ENCODE measurements around the gene METTL4. TPM values are rescaled to one million over a fixed set of nuclear protein-coding genes. Genes with fewer than 3 reads are reported as not detected.

METTL4 gene
- total RNA-seq, 1 experiment from 2014 or later: 23.9 TPM

DNA sequence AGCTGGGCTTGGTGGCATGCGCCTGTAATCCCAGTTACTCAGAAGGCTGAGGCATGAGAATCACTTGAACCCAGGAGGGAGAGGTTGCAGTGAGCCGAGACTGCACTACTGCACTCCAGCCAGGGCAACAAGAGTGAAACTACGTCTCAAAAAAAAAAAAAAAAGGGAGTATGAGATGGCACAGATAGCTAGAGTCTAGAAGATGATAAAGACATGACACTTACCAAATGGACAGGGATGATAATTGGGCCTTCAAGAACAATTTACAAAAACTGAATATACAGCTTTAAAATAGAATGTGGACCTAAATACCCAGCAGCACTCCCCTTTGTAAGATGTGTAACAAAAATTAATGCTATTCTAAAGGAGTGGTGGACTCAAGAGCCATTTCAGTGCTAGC is 2.7 kb downstream of the METTL4 start:
- H4K20me1 ChIP-seq (ENCODE audit: insufficient read depth): no peaks in the 10 kb centered on the region
- BruUV-seq (replicated peaks): no TSS peak
- intact Hi-C loops (cut with micrococcal nuclease; ENCODE audit: unreplicated experiment): no loop called here
- H3K9me3 ChIP-seq (ENCODE audit: insufficient read depth, low read depth): no peaks in the 10 kb centered on the region
- no peak overlapping the region for H2AFZ ChIP-seq
- H3K27me3 ChIP-seq (ENCODE audit: insufficient read depth, low read depth): no peaks in the 10 kb centered on the region
- H3K27ac ChIP-seq: no peak overlapping the region
- no peaks in the 10 kb centered on the region for H3F3A ChIP-seq (ENCODE audit: insufficient read depth, low read depth)
- no peak for DNase-seq
- POLR2A ChIA-PET (ENCODE audit: unreplicated experiment): no interaction called here
- no peaks in the 10 kb centered on the region for H3K9me2 ChIP-seq (ENCODE audit: insufficient read depth)
- TF ChIP-seq, protein P1, sequence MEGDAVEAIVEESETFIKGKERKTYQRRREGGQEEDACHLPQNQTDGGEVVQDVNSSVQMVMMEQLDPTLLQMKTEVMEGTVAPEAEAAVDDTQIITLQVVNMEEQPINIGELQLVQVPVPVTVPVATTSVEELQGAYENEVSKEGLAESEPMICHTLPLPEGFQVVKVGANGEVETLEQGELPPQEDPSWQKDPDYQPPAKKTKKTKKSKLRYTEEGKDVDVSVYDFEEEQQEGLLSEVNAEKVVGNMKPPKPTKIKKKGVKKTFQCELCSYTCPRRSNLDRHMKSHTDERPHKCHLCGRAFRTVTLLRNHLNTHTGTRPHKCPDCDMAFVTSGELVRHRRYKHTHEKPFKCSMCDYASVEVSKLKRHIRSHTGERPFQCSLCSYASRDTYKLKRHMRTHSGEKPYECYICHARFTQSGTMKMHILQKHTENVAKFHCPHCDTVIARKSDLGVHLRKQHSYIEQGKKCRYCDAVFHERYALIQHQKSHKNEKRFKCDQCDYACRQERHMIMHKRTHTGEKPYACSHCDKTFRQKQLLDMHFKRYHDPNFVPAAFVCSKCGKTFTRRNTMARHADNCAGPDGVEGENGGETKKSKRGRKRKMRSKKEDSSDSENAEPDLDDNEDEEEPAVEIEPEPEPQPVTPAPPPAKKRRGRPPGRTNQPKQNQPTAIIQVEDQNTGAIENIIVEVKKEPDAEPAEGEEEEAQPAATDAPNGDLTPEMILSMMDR (conservative IDR thresholded peaks at IDR 0.05): no peak
- no peak for TF ChIP-seq EZH2 (IDR thresholded peaks at IDR 0.05; ENCODE audit: low read depth)
- no peak overlapping the region for H3K4me3 ChIP-seq
- peaks cover 51% of the 10 kb centered on the region for H3K79me2 ChIP-seq (ENCODE audit: low read depth)
- H3K4me1 ChIP-seq (replicated peaks; ENCODE audit: insufficient read depth): peaks cover 27% of the 10 kb centered on the region
- CTCF ChIA-PET: no interaction called here
- peaks cover 28% of the 10 kb centered on the region for H3K36me3 ChIP-seq (ENCODE audit: low read depth)
- H3K4me2 ChIP-seq: 0 out of 2 replicates have a peak overlapping the region, but pooled peaks have one; percentile 99

DNA sequence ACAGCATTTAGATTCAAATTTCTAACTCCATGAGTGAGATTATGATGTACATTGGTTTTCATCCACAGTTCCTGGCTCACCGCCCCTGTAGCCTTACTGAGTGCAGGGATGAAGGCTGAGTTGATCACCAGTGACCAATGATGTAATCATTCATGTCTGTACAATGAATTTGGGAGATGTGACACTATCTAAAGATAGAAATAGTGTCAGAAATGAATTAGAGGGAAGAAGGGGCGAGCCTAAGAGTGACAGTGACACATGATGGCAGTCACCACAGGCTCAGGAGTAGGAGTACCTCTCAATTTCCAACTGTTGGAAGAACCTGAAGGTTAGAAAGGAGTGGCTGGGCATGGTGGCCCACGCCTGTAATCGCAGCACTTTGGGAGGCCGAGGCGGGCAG is 3.2 kb downstream of the METTL4 start:
- Histone ChIP-seq H3K4me1 (replicated peaks; ENCODE audit: insufficient read depth) (peaks cover 22% of the 10 kb centered on the region), H2AFZ (no peak overlapping the region), H3F3A (ENCODE audit: insufficient read depth, low read depth) (no peaks in the 10 kb centered on the region), H3K9me2 (ENCODE audit: insufficient read depth) (no peaks in the 10 kb centered on the region), H3K27me3 (ENCODE audit: insufficient read depth, low read depth) (no peaks in the 10 kb centered on the region), H3K36me3 (ENCODE audit: low read depth) (peaks cover 32% of the 10 kb centered on the region), H3K27ac (no peak overlapping the region), H4K20me1 (ENCODE audit: insufficient read depth) (no peaks in the 10 kb centered on the region), H3K4me3 (no peak overlapping the region), H3K9me3 (ENCODE audit: insufficient read depth, low read depth) (no peaks in the 10 kb centered on the region), H3K79me2 (ENCODE audit: low read depth) (peaks cover 46% of the 10 kb centered on the region), H3K4me2 (no peak overlapping the region)
- no peak for DNase-seq
- no TSS peak for BruUV-seq (replicated peaks)
- ChIA-PET POLR2A (ENCODE audit: unreplicated experiment) (no interaction called here), CTCF (no interaction called here)
- intact Hi-C loops (cut with micrococcal nuclease; ENCODE audit: unreplicated experiment): no loop called here
- no peak for TF ChIP-seq EZH2 (IDR thresholded peaks at IDR 0.05; ENCODE audit: low read depth)
- TF ChIP-seq, protein P1 (conservative IDR thresholded peaks at IDR 0.05): no peak

DNA sequence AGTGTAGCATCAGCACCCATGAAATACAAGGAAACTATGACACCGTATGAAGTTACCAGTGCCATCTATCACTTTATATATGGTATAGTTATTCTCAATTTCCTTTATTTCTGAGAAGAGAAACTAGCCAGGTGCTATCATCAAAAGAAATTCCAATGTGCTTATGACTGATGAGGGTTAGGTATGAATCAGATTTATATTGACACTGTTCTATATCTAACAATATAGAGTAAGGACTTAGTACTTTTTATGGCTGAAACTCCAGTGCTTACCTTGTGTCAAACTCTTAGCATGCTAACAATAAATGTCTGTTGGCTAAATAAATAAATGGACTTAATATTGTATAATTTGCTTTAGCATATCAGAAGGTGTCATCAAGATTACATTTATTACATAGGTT is 6.9 kb downstream of the METTL4 start:
- H3K9me2 ChIP-seq (ENCODE audit: insufficient read depth): no peaks in the 10 kb centered on the region
- peaks cover 15% of the 10 kb centered on the region for H3K79me2 ChIP-seq (ENCODE audit: low read depth)
- CTCF ChIA-PET: no interaction called here
- H3K4me3 ChIP-seq: no peak overlapping the region
- no peaks in the 10 kb centered on the region for H3K9me3 ChIP-seq (ENCODE audit: insufficient read depth, low read depth)
- POLR2A ChIA-PET (ENCODE audit: unreplicated experiment): no interaction called here
- peaks cover 3% of the 10 kb centered on the region; the same call in 1 of the 2 replicates for H3K4me1 ChIP-seq (replicated peaks; ENCODE audit: insufficient read depth)
- no peak overlapping the region for H3K27ac ChIP-seq
- H3F3A ChIP-seq (ENCODE audit: insufficient read depth, low read depth): no peaks in the 10 kb centered on the region
- H3K36me3 ChIP-seq (ENCODE audit: low read depth): peaks cover 42% of the 10 kb centered on the region
- H3K4me2 ChIP-seq: no peak overlapping the region
- no peaks in the 10 kb centered on the region for H4K20me1 ChIP-seq (ENCODE audit: insufficient read depth)
- no TSS peak for BruUV-seq (replicated peaks)
- no peaks in the 10 kb centered on the region for H3K27me3 ChIP-seq (ENCODE audit: insufficient read depth, low read depth)
- no peak for TF ChIP-seq EZH2 (IDR thresholded peaks at IDR 0.05; ENCODE audit: low read depth)
- TF ChIP-seq, protein P1 (conservative IDR thresholded peaks at IDR 0.05): no peak
- intact Hi-C loops (cut with micrococcal nuclease; ENCODE audit: unreplicated experiment): no loop called here
- no peak for DNase-seq
- no peak overlapping the region for H2AFZ ChIP-seq

All from PC-9 (cell line).